ENCODE measurements around the gene CYB5D1. TPM values are rescaled to one million over a fixed set of nuclear protein-coding genes. Genes with fewer than 3 reads are reported as not detected.

Gene CYB5D1
- total RNA-seq, 3 donors from 2014 or later: 11.5 to 17.0 (median 12.2) TPM

DNA sequence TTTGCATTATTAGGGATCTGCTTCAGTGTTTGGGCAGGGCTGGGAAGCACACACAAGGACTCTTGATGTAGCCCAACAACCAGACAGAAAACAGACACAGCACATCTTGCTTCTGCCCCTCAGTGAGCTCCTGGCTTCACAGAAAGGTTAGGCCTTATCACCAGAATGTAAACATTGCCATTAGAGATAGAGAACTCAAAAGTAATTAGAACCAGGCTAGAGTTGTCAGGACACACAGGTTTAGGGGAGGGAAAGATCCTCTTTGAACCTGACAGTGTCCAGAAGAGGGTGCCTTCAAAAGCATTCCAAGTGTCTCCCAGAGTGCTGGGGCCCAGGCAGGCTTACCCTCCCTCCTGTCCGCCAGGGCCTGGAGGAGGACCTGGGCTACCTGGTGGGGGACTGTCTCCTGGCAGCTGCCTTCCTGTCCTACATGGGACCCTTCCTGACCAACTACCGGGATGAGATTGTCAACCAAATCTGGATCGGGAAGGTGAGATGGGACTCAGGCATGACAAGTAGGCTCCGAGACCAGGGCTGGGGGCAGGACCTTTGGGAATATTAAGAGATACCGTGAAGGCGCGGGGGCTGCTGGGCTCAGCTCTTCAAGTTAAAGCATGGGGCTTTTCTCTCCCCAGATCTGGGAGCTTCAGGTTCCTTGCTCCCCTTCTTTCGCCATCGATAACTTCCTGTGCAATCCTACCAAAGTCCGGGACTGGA lies 40.7 kb upstream of the CYB5D1 start:
- no peak overlapping the region for H3K4me3 ChIP-seq
- DNase-seq (no peak), ATAC-seq (no peak)
- H3K36me3 ChIP-seq (ENCODE audit: low read depth): no peaks in the 10 kb centered on the region
- H3K4me1 ChIP-seq (ENCODE audit: low read depth): no peaks in the 10 kb centered on the region
- H3K9me3 ChIP-seq: no peaks in the 10 kb centered on the region
- intact Hi-C loops (cut with DNase I, micrococcal nuclease): no loop called here
- TF ChIP-seq, protein P1, sequence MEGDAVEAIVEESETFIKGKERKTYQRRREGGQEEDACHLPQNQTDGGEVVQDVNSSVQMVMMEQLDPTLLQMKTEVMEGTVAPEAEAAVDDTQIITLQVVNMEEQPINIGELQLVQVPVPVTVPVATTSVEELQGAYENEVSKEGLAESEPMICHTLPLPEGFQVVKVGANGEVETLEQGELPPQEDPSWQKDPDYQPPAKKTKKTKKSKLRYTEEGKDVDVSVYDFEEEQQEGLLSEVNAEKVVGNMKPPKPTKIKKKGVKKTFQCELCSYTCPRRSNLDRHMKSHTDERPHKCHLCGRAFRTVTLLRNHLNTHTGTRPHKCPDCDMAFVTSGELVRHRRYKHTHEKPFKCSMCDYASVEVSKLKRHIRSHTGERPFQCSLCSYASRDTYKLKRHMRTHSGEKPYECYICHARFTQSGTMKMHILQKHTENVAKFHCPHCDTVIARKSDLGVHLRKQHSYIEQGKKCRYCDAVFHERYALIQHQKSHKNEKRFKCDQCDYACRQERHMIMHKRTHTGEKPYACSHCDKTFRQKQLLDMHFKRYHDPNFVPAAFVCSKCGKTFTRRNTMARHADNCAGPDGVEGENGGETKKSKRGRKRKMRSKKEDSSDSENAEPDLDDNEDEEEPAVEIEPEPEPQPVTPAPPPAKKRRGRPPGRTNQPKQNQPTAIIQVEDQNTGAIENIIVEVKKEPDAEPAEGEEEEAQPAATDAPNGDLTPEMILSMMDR (IDR thresholded peaks at IDR 0.05): no peak

DNA sequence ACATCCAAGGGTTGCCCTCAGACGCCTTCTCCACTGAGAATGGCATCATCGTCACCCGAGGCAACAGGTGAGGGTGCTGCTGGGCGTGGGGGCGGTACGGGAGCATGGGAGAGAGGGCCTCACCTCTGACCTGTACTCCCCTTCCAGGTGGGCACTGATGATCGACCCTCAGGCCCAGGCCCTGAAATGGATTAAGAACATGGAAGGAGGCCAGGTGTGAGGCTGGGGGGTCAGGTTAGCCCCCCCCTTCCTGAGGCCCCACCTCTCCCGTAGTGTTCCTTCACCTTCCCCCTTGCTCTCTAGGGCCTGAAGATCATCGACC lies 40.2 kb upstream of the CYB5D1 start:
- no peak overlapping the region for H3K4me3 ChIP-seq
- DNase-seq (no peak), ATAC-seq (no peak)
- TF ChIP-seq, protein P1 (IDR thresholded peaks at IDR 0.05): no peak
- H3K4me1 ChIP-seq (ENCODE audit: low read depth): no peaks in the 10 kb centered on the region
- no peaks in the 10 kb centered on the region for H3K9me3 ChIP-seq
- H3K36me3 ChIP-seq (ENCODE audit: low read depth): no peaks in the 10 kb centered on the region
- intact Hi-C loops (cut with DNase I, micrococcal nuclease): no loop called here

DNA sequence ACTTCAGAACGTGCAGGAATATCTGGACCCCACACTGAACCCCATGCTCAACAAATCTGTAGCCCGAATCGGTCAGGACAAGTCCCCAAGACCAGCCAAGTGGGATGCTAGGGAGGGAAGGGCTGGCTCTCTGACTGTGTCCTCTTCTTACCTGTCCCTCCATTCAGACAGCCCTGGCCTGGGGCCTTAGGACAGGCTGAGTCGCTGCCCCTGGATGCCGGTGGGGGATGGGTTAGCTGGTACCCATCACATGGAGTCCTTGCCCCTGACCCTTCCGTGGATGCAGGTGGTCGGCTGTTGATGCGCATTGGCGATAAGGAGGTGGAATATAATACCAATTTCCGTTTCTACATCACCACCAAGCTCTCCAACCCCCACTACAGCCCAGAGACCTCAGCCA lies 39.8 kb upstream of the CYB5D1 start:
- H3K4me1 ChIP-seq (ENCODE audit: low read depth): no peaks in the 10 kb centered on the region
- intact Hi-C loops (cut with DNase I, micrococcal nuclease): no loop called here
- H3K36me3 ChIP-seq (ENCODE audit: low read depth): no peaks in the 10 kb centered on the region
- no peak overlapping the region for H3K4me3 ChIP-seq
- TF ChIP-seq, protein P1 (IDR thresholded peaks at IDR 0.05): no peak
- no peak for ATAC-seq
- no peaks in the 10 kb centered on the region for H3K9me3 ChIP-seq
- DNase-seq: no peak

GRCh38 chr17:7818746-7819645 lies 38.8 kb upstream of the CYB5D1 start:
- ATAC-seq: no peak
- Histone ChIP-seq H3K9me3 (no peaks in the 10 kb centered on the region), H3K4me1 (ENCODE audit: low read depth) (no peaks in the 10 kb centered on the region), H3K36me3 (ENCODE audit: low read depth) (no peaks in the 10 kb centered on the region), H3K4me3 (no peak overlapping the region)
- DNase-seq: no peak
- TF ChIP-seq, protein P1 (IDR thresholded peaks at IDR 0.05): no peak
- intact Hi-C loops (cut with DNase I, micrococcal nuclease): no loop called here

GRCh38 chr17:7820231-7820630 lies 37.6 kb upstream of the CYB5D1 start:
- H3K9me3 ChIP-seq: no peaks in the 10 kb centered on the region
- H3K36me3 ChIP-seq (ENCODE audit: low read depth): no peaks in the 10 kb centered on the region
- ATAC-seq: no peak
- TF ChIP-seq, protein P1 (IDR thresholded peaks at IDR 0.05): no peak
- H3K4me1 ChIP-seq (ENCODE audit: low read depth): no peaks in the 10 kb centered on the region
- intact Hi-C loops (cut with DNase I, micrococcal nuclease): no loop called here
- no peak for DNase-seq
- H3K4me3 ChIP-seq: no peak overlapping the region

Measured in mucosa of descending colon (tissue), 3 donors.